WTC11 (cell line): ENCODE results near the gene PTPRG. TPM values are rescaled to one million over a fixed set of nuclear protein-coding genes. Genes with fewer than 3 reads are reported as not detected.

ENCODE experiments used
- ATAC-seq: fragments of 200-7000 bp; cut with Tn5 transposase; 2 replicates; pipeline ENCODE4 v1.10.0; 2021; ENCODE audit warnings: mild to moderate bottlenecking, moderate library complexity
- CTCF ChIA-PET: fragments of 300-600 bp; sonication (Branson Sonifier 250); formaldehyde crosslinking; loops from one replicate; lab custom pipeline; 2021; ENCODE audit warnings: antibody characterized with exemption; lab: Charles Lee
- POLR2A ChIA-PET: fragments of 350-600 bp; sonication (Branson Sonifier 250); formaldehyde crosslinking; loops from one replicate; lab custom pipeline; 2021; ENCODE audit warnings: antibody characterized with exemption; lab: Charles Lee
- DNase-seq: peaks from one replicate; pipeline ENCODE4 v3.0.0; 2021; ENCODE audit warnings: low spot score
- H3K27ac Mint-ChIP-seq: 2 replicates; pipeline ENCODE4 v1.8.0; 2021; ENCODE audit warnings: mixed read lengths
- H3K27me3 Mint-ChIP-seq: 2 replicates; pipeline ENCODE4 v1.8.0; 2021; ENCODE audit warnings: low read depth, mild to moderate bottlenecking, moderate library complexity, mixed read lengths
- H3K36me3 Mint-ChIP-seq: 2 replicates; pipeline ENCODE4 v1.8.0; 2021; ENCODE audit warnings: mixed read lengths
- H3K4me1 Mint-ChIP-seq: 2 replicates; pipeline ENCODE4 v1.8.0; 2022; ENCODE audit warnings: mixed read lengths
- H3K4me3 Mint-ChIP-seq: 2 replicates; pipeline ENCODE4 v1.8.0; 2021; ENCODE audit warnings: mild to moderate bottlenecking, moderate library complexity, mixed read lengths
- H3K9me3 Mint-ChIP-seq: 2 replicates; pipeline ENCODE4 v1.8.0; 2021; ENCODE audit warnings: mixed read lengths
- E2F4 ChIP-seq: sonication (generic); formaldehyde crosslinking; IDR thresholded peaks from 2 replicates; pipeline ENCODE4 v1.8.1; 2022; ENCODE audit warnings: low read depth, mild to moderate bottlenecking, moderate library complexity, missing genetic modification reagents, borderline replicate concordance
- FOXK1 ChIP-seq: sonication (generic); formaldehyde crosslinking; IDR thresholded peaks from 2 replicates; pipeline ENCODE4 v1.8.0; 2022; ENCODE audit warnings: mild to moderate bottlenecking, moderate library complexity, missing genetic modification reagents
- FOXP1 ChIP-seq: sonication (generic); formaldehyde crosslinking; IDR thresholded peaks from 2 replicates; pipeline ENCODE4 v1.8.0; 2022; ENCODE audit warnings: missing genetic modification reagents, mild to moderate bottlenecking, moderate library complexity, borderline replicate concordance
- IRF1 ChIP-seq: sonication (generic); formaldehyde crosslinking; IDR thresholded peaks from 2 replicates; pipeline ENCODE4 v1.8.0; 2023; ENCODE audit warnings: missing genetic modification reagents
- KAT7 ChIP-seq: sonication (generic); formaldehyde crosslinking; IDR thresholded peaks from 2 replicates; pipeline ENCODE4 v1.8.1; 2023; ENCODE audit warnings: missing genetic modification reagents, mild to moderate bottlenecking, borderline replicate concordance
- MAX ChIP-seq: sonication (generic); formaldehyde crosslinking; IDR thresholded peaks from 2 replicates; pipeline ENCODE4 v1.8.0; 2022; ENCODE audit warnings: mild to moderate bottlenecking, missing genetic modification reagents
- MXD4 ChIP-seq: fragments of 250-450 bp; sonication (Bioruptor Pico); IDR thresholded peaks from 2 replicates; pipeline ENCODE4 v1.8.0; 2021; ENCODE audit warnings: mild to moderate bottlenecking, moderate library complexity, borderline replicate concordance
- NFE2L1 ChIP-seq: sonication (generic); formaldehyde crosslinking; IDR thresholded peaks from 2 replicates; pipeline ENCODE4 v1.8.1; 2023; ENCODE audit warnings: missing genetic modification reagents
- NFYB ChIP-seq: sonication (generic); formaldehyde crosslinking; conservative IDR thresholded peaks from 2 replicates; pipeline ENCODE4 v1.8.0; 2022; ENCODE audit warnings: low read depth, missing genetic modification reagents
- OVOL2 ChIP-seq: fragments of 250-450 bp; sonication (Bioruptor Pico); IDR thresholded peaks from 2 replicates; pipeline ENCODE4 v1.9.0; 2021; ENCODE audit warnings: mild to moderate bottlenecking, borderline replicate concordance
- PRDM15 ChIP-seq: sonication (generic); formaldehyde crosslinking; IDR thresholded peaks from 2 replicates; pipeline ENCODE4 v1.8.0; 2022; ENCODE audit warnings: missing genetic modification reagents
- RELA ChIP-seq: sonication (generic); formaldehyde crosslinking; IDR thresholded peaks from 2 replicates; pipeline ENCODE4 v1.8.1; 2022; ENCODE audit warnings: missing genetic modification reagents, mild to moderate bottlenecking, borderline replicate concordance
- RORB ChIP-seq: fragments of 250-450 bp; sonication (Bioruptor Pico); IDR thresholded peaks from 2 replicates; pipeline ENCODE4 v1.9.0; 2021; ENCODE audit warnings: mild to moderate bottlenecking
- STAT6 ChIP-seq: sonication (generic); formaldehyde crosslinking; conservative IDR thresholded peaks from 2 replicates; pipeline ENCODE4 v1.8.1; 2023; ENCODE audit warnings: mild to moderate bottlenecking, low read depth, missing genetic modification reagents, moderate library complexity
- TEAD1 ChIP-seq: sonication (generic); formaldehyde crosslinking; IDR thresholded peaks from 2 replicates; pipeline ENCODE4 v1.8.0; 2022; ENCODE audit warnings: mild to moderate bottlenecking, missing genetic modification reagents
- TP53 ChIP-seq: sonication (generic); formaldehyde crosslinking; IDR thresholded peaks from 2 replicates; pipeline ENCODE4 v1.8.1; 2023; ENCODE audit warnings: mild to moderate bottlenecking, missing genetic modification reagents
- ZNF423 ChIP-seq: fragments of 250-450 bp; sonication (Bioruptor Pico); IDR thresholded peaks from 2 replicates; pipeline ENCODE4 v2.1.2; 2022; ENCODE audit warnings: mild to moderate bottlenecking, moderate library complexity
- total RNA-seq: library from RNA; stranded (reverse); gene quantifications from 3 replicates; pipeline ENCODE4 v1.2.3, GENCODE V29; 2021
- TF ChIP-seq, protein P1 (sequence below): sonication (generic); formaldehyde crosslinking; conservative IDR thresholded peaks from 2 replicates; pipeline ENCODE4 v1.8.1; 2022; ENCODE audit warnings: mild to moderate bottlenecking, missing genetic modification reagents
- TF ChIP-seq, protein P2 (sequence below): sonication (generic); formaldehyde crosslinking; IDR thresholded peaks from 2 replicates; pipeline ENCODE4 v1.8.1; 2022; ENCODE audit warnings: mild to moderate bottlenecking, missing genetic modification reagents, moderate library complexity, borderline replicate concordance

Gene PTPRG
- total RNA-seq, 1 experiment from 2014 or later, result 106 TPM

DNA sequence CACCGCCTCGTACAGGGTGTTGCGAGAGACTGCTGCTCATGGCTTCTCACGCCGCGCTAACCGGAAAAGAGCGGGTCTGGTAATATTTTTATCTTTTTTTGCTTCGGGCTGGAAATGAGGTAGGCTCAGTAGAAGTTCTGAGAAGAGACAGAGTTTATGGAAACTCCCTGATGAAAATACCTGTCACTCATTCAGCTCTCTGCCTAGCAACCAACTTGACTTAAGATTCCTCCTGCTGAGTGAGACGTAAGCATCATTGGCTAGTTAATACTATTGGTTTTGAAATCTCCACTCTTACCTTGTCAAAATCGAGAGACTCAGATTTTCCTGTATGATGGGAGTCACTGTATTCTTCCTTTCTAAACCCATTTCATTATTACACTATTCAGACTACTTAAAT lies 181.7 kb downstream of the PTPRG start:
- Mint-ChIP-seq H3K4me1 (peaks cover 86% of the 10 kb centered on the region), H3K4me3 (no peak overlapping the region), H3K36me3 (no peaks in the 10 kb centered on the region), H3K27ac (peak overlapping the region; percentile 20; the same call in 1 of the 2 replicates), H3K9me3 (no peaks in the 10 kb centered on the region), H3K27me3 (no peaks in the 10 kb centered on the region)
- TF ChIP-seq IRF1 (CRISPR knock-in tag), result no peak
- TF ChIP-seq, protein P1, sequence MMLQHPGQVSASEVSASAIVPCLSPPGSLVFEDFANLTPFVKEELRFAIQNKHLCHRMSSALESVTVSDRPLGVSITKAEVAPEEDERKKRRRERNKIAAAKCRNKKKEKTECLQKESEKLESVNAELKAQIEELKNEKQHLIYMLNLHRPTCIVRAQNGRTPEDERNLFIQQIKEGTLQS (CRISPR knock-in tag), result no peak
- no peak for TF ChIP-seq TP53 (CRISPR knock-in tag)
- TF ChIP-seq FOXP1, result no peak
- no peak for TF ChIP-seq RELA (CRISPR knock-in tag)
- no peak for TF ChIP-seq ZNF423
- no peak for TF ChIP-seq TEAD1 (CRISPR knock-in tag)
- TF ChIP-seq, protein P2, sequence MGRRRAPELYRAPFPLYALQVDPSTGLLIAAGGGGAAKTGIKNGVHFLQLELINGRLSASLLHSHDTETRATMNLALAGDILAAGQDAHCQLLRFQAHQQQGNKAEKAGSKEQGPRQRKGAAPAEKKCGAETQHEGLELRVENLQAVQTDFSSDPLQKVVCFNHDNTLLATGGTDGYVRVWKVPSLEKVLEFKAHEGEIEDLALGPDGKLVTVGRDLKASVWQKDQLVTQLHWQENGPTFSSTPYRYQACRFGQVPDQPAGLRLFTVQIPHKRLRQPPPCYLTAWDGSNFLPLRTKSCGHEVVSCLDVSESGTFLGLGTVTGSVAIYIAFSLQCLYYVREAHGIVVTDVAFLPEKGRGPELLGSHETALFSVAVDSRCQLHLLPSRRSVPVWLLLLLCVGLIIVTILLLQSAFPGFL, result no peak
- no peak for TF ChIP-seq RORB (CRISPR knock-in tag)
- no peak for TF ChIP-seq E2F4 (CRISPR knock-in tag)
- TF ChIP-seq STAT6 (CRISPR knock-in tag), result no peak
- TF ChIP-seq KAT7, result no peak
- no peak for TF ChIP-seq MXD4
- TF ChIP-seq NFE2L1, result no peak
- no peak for TF ChIP-seq FOXK1
- TF ChIP-seq MAX (CRISPR knock-in tag), result no peak
- no peak for TF ChIP-seq PRDM15 (CRISPR knock-in tag)
- no peak for TF ChIP-seq OVOL2 (CRISPR knock-in tag)
- TF ChIP-seq NFYB (CRISPR knock-in tag), result no peak
- CTCF ChIA-PET, result no interaction called here
- DNase-seq, result no peak
- POLR2A ChIA-PET, result no interaction called here
- no peak for ATAC-seq
